ENCODE data around the gene PHLDA3.

DNA sequence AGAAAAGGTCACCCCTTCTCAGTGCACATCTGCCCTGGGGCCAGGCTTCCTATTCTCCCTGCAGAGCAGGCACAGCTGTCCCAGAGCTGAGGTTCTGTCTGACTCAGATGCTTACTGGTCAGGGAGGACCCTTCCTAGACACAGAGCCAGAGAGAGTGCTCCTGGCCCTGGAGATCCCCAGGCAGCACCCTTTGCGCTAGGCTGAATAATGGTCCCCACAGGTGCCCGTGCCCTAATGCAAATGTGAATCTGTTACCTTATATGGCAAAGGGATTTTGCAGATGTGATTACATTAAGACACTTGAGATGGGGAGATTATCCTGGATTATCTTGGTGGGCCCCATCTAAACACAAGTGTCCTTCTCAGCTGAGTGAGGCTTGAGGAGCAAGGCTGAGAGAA, 44.8 kb downstream of the PHLDA3 start:
- TF ChIP-seq, protein P1, sequence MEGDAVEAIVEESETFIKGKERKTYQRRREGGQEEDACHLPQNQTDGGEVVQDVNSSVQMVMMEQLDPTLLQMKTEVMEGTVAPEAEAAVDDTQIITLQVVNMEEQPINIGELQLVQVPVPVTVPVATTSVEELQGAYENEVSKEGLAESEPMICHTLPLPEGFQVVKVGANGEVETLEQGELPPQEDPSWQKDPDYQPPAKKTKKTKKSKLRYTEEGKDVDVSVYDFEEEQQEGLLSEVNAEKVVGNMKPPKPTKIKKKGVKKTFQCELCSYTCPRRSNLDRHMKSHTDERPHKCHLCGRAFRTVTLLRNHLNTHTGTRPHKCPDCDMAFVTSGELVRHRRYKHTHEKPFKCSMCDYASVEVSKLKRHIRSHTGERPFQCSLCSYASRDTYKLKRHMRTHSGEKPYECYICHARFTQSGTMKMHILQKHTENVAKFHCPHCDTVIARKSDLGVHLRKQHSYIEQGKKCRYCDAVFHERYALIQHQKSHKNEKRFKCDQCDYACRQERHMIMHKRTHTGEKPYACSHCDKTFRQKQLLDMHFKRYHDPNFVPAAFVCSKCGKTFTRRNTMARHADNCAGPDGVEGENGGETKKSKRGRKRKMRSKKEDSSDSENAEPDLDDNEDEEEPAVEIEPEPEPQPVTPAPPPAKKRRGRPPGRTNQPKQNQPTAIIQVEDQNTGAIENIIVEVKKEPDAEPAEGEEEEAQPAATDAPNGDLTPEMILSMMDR (IDR thresholded peaks at IDR 0.05) = no peak
- TF ChIP-seq POLR2A (IDR thresholded peaks at IDR 0.05) = no peak
